Psoas muscle (tissue), 8 donors: ENCODE results near the gene PGM1. TPM values are rescaled to one million over a fixed set of nuclear protein-coding genes. Genes with fewer than 3 reads are reported as not detected.

Source experiments
- ATAC-seq, 4 donors: fragments of 200-7000 bp; cut with Tn5 transposase; one replicate each; pipeline ENCODE4 v1.9.1; 2020; ENCODE audit warnings: moderate library complexity in 3 of 4, mild to moderate bottlenecking in 2 of 4
- DNase-seq, 2 donors: peaks; one replicate each; pipeline ENCODE4 v3.0.0-alpha.2; 2020
- H3K27ac ChIP-seq: fragments of 200-600 bp; one replicate; pipeline ENCODE4 v1.8.0; 2022
- H3K27me3 ChIP-seq, 3 donors: fragments of 200-600 bp in 1 of 3; one replicate each; pipeline versions ENCODE4 v1.6.1 to v1.8.0; 2013 to 2022; ENCODE audit warnings: low read length in 2 of 3, mild to moderate bottlenecking in 2 of 3, moderate library complexity in 1 of 3; ENCODE audit not compliant: insufficient read depth in 3 of 3
- H3K36me3 ChIP-seq, 2 donors: fragments of 200-600 bp in 1 of 2; one replicate each; pipeline versions ENCODE4 v1.6.1 to v1.8.0; 2013 to 2022; ENCODE audit warnings: low read depth in 1 of 2, mild to moderate bottlenecking in 1 of 2, moderate library complexity in 1 of 2; ENCODE audit not compliant: insufficient read depth in 1 of 2
- H3K4me1 ChIP-seq: fragments of 200-600 bp; one replicate; pipeline ENCODE4 v1.8.0; 2022
- H3K4me3 ChIP-seq: fragments of 200-600 bp; one replicate; pipeline ENCODE4 v1.8.0; 2022; ENCODE audit warnings: mild to moderate bottlenecking
- H3K9me3 ChIP-seq: fragments of 200-600 bp; one replicate; pipeline ENCODE4 v1.8.0; 2022
- WGBS, 3 donors: extraction: QIAGEN DNeasy Blood & Tissue Kit; methylation state at CpG; one replicate each; pipeline versions ENCODE4 v1.1.6 to v1.1.7; 2013; 5-methylcytosine and 5-hydroxymethylcytosine counted together
- intact Hi-C, 2 donors: fragments of 100-400 bp; cut with DNase I; formaldehyde crosslinking; loops; one replicate each; pipeline versions ENCODE4 v1.11.0 to v1.14.2; 2022
- polyA plus RNA-seq, 3 donors: library from polyadenylated mRNA; stranded (reverse); fragments of 200-250 nt; gene quantifications; one replicate each; pipeline ENCODE4 v1.2.3, GENCODE V29; 2013
- total RNA-seq, 4 donors: library from RNA; stranded (reverse); fragmentation: NEBNext Ultra II Directional in 2 of 4; extraction: Animal tissue kit (Norgen Biotek cat#: 25700) in 2 of 4; gene quantifications; one replicate each; pipeline versions ENCODE4 v1.2.1 to v1.2.4, GENCODE V29; 2021 to 2023
- TF ChIP-seq, protein P1 (sequence below): fragments of 200-600 bp; IDR thresholded peaks from one replicate; pipeline ENCODE4 v1.8.0; 2022; ENCODE audit warnings: antibody characterized with exemption
- donor health status: healthy with polysubstance abuse.
- donor health status: DM: no; HTN: no; CAD: no; lungs with moderate emphysema.
- donor health status: Bipolar disorder and iron deficiency.
- donor health status: healthy.
- donor health status: DM: yes; HTN: yes; CAD: no.
- donor health status: DM: no; HTN: no; CAD: no.
- donor health status: DM: no; HTN: no; CAD: no.
- donor health status: DM: yes; HTN: yes; CAD: no.

The PGM1 gene
- total and polyA plus RNA-seq, 7 donors: 59.6 to 543 (median 364) TPM

- intact Hi-C loops: no loop called here
- Histone ChIP-seq H3K4me3 (no peak overlapping the region), H3K27ac (no peak overlapping the region), H3K36me3 (no peaks in the 10 kb centered on the region), H3K27me3 (no peaks in the 10 kb centered on the region), H3K9me3 (no peaks in the 10 kb centered on the region), H3K4me1 (peaks cover 4% of the 10 kb centered on the region)
- ATAC-seq (no peak), DNase-seq (no peak)
- WGBS, 3 donors: 73 to 79% (median 78%) methylated on average over 6 of the region's 6 CpGs
- TF ChIP-seq, protein P1, sequence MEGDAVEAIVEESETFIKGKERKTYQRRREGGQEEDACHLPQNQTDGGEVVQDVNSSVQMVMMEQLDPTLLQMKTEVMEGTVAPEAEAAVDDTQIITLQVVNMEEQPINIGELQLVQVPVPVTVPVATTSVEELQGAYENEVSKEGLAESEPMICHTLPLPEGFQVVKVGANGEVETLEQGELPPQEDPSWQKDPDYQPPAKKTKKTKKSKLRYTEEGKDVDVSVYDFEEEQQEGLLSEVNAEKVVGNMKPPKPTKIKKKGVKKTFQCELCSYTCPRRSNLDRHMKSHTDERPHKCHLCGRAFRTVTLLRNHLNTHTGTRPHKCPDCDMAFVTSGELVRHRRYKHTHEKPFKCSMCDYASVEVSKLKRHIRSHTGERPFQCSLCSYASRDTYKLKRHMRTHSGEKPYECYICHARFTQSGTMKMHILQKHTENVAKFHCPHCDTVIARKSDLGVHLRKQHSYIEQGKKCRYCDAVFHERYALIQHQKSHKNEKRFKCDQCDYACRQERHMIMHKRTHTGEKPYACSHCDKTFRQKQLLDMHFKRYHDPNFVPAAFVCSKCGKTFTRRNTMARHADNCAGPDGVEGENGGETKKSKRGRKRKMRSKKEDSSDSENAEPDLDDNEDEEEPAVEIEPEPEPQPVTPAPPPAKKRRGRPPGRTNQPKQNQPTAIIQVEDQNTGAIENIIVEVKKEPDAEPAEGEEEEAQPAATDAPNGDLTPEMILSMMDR: no peak
Observed at GRCh38 chr1:63701187-63701586, 108.0 kb downstream of the PGM1 start.

GRCh38 chr1:63703701-63704107 lies 110.5 kb downstream of the PGM1 start:
- Histone ChIP-seq H3K4me1 (no peaks in the 10 kb centered on the region), H3K9me3 (no peaks in the 10 kb centered on the region), H3K27ac (no peak overlapping the region), H3K36me3 (no peaks in the 10 kb centered on the region), H3K4me3 (no peak overlapping the region), H3K27me3 (no peaks in the 10 kb centered on the region)
- ATAC-seq (no peak), DNase-seq (no peak)
- intact Hi-C loops: no loop called here
- 68 to 73% (median 70%) methylated on average over 8 of the region's 8 CpGs for WGBS, 3 donors
- TF ChIP-seq, protein P1: no peak

DNA sequence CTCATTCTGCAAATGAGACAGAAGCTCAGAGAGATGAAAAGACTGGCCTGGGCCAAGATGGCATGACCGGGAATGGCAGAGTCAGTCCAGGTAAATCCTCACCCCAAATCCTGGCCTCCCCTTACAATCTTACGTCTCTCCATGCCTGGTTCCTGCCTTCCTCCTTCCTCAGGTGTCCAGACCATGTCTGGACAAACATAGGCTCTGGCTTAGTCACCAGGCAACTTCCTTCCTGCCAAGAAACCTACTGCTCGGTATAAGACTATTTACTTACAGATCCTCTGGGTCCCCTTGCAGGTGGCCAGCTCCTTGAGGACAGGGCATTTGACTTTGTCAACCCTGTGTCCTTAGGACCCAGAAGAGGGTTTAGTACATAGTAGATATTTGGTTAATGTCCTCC lies 111.2 kb downstream of the PGM1 start:
- Histone ChIP-seq H3K27me3 (no peaks in the 10 kb centered on the region), H3K4me3 (no peak overlapping the region), H3K9me3 (no peaks in the 10 kb centered on the region), H3K4me1 (no peaks in the 10 kb centered on the region), H3K36me3 (no peaks in the 10 kb centered on the region), H3K27ac (no peak overlapping the region)
- DNase-seq: no peak
- ATAC-seq: no peak
- 71 to 81% (median 73%) methylated on average over 3 of the region's 3 CpGs for WGBS, 3 donors
- intact Hi-C loops: no loop called here
- TF ChIP-seq, protein P1: no peak

GRCh38 chr1:63705078-63705477 lies 111.9 kb downstream of the PGM1 start:
- Histone ChIP-seq H3K9me3 (no peaks in the 10 kb centered on the region), H3K36me3 (no peaks in the 10 kb centered on the region), H3K27ac (no peak overlapping the region), H3K27me3 (no peaks in the 10 kb centered on the region), H3K4me3 (no peak overlapping the region), H3K4me1 (no peaks in the 10 kb centered on the region)
- no peak for ATAC-seq
- TF ChIP-seq, protein P1: no peak
- no peak for DNase-seq
- intact Hi-C loops: no loop called here
- whole genome bisulfite sequencing, 3 donors: 84 to 88% (median 87%) methylated on average over 6 of the region's 6 CpGs

DNA sequence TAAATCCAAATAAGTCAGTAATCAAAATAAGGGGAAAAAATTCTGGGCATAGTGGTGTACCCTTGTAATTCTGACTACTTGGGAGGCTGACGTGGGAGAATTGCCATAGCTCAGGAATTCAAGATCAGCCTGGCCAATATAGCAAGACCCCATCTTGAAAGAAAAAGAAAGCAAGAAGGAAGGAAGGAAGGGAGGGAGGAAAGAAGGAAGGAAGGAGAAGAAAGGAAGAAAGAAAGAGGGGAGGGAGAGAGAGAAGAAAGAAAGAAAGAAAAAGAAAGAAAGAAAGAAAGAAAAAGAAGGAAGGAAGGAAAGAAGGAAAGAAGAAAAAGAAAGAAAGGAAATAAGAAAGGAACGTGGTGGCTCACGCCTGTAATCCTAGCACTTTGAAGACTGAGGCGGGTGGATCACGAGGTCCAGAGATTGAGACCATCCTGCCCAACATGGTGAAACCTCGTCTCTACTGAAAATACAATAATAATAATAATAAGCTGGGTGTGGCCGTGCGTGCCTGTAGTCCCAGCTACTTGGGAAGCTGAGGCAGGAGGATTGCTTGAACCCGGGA lies 116.1 kb downstream of the PGM1 start:
- ATAC-seq (no peak), DNase-seq (no peak)
- H3K27ac ChIP-seq: no peak overlapping the region
- TF ChIP-seq, protein P1: no peak
- intact Hi-C loops: no loop called here
- H3K4me1 ChIP-seq: no peaks in the 10 kb centered on the region
- no peaks in the 10 kb centered on the region for H3K27me3 ChIP-seq
- no peaks in the 10 kb centered on the region for H3K36me3 ChIP-seq
- H3K9me3 ChIP-seq: no peaks in the 10 kb centered on the region
- H3K4me3 ChIP-seq: no peak overlapping the region
- 88 to 90% (median 90%) methylated on average over 8 to 9 of the region's 9 CpGs for WGBS, 3 donors
